ENCODE measurements around the gene DCAF15.

DNA sequence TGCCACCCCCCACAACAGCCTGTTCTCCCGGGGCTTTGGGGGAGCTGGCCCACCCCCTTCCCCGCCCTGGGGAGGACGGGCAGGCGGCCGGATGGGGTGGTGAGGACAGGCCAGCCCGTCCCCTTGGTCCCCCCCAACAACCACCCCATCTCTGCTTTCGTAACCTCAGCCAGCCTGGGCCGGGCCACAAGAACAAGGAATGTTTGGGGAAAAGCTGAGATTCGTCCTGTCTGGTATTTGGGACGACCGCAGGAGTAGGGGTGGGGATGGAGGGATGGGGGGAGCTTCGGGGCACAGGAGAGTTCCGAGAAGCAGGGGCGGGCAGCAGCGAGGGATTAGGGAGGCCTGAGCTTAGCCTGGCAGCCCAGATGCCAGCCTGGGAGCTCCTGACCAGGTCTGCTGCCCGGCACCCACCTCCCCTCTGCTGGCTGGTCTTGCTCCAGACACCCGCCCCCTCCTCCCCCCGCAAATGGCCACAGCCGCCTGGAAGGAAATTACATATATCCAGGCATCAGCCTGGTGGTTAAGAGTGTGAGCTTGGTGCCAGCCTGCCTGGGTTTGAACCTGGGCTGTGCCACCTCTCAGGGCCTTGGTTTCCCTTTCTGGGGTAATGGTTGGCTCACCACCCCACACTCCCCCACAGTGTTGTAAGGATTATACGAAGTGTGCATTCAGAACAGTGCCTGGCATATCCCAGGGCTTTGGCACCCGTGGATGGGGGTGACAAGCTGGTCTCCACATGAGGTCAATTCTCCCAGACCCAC, 13.8 kb upstream of the DCAF15 start, which contains the start of gene PODNL1:
- no peak for TF ChIP-seq CTCF (IDR thresholded peaks at IDR 0.05)
- no peak for TF ChIP-seq POLR2A (IDR thresholded peaks at IDR 0.05)
